HS-5 (cell line): ENCODE data around the gene F12.

Source experiments
- DNase-seq: peaks from one replicate; pipeline ENCODE4 v3.0.0-alpha.2; 2012; ENCODE audit warnings: low read depth

F12 gene

DNA sequence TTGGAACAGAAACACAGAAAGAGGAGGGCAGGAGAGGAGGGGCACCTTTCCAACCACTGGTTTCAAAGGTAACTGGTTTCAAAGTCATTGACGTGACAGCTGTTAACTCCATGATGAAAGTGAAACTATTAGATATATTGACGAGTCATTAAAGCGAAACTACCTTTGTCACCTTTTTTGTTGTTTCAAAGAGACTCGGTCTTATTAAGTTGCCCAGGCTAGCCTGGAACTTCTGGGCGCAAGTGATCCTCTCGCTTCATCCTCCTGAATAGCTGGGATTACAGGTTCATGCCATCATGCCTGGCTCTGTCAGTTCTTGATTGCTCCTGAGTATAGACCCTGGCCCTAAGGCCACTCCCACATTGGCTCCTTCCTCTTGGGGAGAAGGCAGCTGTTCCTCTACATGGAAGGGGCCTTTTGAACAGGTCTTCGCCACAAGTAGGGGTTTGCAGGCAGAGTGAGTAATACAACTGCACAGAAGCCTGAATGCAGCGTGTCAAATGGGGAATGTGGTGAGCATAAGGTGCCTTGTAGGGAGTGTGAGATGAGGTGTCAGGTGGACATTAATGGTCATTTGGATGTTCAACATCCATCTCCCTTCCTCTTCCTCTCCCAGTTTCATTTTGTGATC lies 3.4 kb upstream of the F12 start:
- DNase-seq: no peak

DNA sequence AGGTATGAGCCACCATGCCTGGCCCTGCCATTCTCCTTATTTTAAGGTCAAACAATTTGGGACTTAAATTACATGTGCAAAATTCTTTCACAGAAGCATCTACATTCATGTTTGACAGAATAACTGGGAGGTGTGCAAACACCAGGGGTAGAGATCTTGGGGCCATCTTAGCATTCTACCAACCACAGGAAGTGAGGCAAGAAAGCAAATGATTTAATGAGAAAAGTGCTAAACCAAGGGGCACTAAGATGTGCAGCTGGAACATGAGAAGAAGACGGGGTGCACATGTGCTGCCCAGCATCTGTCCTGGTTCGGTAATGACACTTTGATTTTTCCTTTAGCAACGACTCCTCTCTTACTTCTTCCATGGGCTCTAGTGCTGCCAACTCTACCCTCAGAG lies 1.2 kb upstream of the F12 start:
- no peak for DNase-seq

DNA sequence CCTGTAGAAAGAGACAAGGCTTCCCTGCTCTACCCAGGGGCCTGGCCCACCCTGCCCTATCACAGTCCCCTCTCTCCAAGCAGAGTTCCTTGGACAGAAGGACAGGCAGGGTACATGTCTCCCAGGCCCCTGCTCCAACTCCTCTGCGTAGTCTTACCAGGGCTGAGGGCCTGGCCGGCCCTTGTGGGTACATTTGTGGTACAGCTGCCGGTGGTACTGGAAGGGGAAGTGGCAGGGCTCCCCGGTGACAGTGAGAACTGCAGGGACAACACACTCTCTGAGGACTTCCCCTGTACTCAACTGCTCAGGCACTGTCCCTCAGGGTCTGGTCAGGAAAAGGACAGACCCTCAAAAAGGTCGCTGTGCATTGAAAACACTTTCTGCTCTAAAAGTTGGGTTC lies 3.6 kb downstream of the F12 start:
- DNase-seq: no peak

DNA sequence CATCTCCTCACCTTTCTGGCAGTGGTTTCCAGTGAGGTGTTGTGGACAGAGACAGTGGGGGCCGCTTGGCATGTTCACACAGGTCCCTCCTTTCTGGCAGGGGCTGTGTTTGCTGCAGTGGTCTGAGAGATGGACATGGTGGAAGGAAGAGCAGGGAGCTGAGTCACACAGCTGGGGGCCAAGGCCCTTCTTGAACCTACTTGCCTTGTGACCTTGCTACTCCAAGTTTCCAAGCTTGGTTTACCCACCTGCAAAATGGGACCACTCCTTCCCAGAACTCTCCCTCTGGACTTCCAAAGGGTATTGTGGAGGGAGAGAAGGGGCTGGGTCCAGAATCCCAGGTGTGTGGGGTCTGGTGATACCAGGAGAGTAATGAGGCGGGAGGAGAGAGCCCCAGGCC lies 4.1 kb downstream of the F12 start:
- no peak for DNase-seq

DNA sequence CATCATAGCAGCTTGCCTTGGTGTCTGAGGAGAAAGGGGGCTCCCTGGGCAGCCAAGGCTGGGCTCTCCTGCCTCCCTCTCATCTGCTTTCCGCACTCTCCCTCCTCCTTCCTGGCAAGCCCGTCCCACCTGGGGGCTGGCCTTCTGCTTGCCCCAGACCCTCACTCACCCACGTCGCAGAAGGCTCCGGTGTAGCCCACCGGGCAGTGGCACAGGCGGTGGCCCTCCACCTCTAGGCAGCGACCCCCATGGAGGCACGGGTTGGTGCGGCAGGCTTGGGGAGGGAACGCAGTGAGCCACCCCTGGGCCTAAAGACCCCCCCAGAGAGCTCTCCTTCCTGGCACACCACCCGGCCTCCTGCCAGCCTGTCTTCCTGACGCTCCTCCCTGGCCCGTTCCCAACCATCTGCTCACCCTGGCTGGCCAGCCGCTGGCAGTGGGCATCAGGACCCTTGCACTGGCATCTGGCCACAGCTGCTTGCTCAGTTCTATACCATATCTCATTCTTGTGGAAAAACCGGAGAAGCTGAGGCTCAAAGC lies 4.7 kb downstream of the F12 start:
- DNase-seq: no peak

DNA sequence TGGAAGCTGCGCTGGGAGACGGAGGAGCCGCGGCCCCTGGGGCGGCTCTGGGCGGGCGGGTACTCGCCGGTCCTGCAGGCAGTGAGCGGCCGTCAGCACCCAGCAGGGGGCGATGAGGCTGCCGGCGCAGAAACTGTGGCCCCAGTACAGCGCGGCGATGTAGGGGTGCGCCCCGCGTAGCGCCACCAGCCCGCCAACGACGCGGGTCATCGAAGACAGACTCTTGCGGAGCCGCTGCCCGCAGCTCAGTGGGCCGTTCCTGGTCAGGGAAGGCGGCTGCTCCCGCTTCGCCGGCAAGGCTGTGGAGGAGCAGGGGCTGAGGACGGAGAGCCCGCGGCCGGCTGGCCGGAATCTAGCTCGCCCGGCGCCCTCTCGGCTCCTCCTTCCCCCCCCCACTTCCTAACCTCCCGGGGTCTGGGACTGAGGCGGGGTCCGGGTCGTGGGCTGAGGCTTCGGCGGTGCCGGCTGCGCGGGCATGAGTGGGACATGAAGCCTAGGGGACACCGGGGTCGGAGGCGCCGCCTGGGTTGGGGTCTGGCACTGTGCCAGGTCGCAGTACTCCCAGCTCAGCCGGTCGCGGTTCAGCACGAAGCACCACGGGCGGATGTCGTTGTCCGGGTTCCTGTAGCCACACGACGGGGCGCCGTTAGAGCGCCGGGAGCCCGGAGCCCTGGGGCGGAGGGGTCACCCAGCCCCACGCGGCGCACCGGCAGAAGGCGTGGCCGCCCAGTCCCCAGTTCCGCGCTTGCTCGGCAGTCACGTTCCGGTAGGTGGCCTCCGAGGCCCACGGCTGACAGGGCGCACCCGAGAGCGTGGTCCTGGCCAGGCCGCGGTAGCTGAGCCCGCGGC lies 5.3 kb downstream of the F12 start:
- no peak for DNase-seq

DNA sequence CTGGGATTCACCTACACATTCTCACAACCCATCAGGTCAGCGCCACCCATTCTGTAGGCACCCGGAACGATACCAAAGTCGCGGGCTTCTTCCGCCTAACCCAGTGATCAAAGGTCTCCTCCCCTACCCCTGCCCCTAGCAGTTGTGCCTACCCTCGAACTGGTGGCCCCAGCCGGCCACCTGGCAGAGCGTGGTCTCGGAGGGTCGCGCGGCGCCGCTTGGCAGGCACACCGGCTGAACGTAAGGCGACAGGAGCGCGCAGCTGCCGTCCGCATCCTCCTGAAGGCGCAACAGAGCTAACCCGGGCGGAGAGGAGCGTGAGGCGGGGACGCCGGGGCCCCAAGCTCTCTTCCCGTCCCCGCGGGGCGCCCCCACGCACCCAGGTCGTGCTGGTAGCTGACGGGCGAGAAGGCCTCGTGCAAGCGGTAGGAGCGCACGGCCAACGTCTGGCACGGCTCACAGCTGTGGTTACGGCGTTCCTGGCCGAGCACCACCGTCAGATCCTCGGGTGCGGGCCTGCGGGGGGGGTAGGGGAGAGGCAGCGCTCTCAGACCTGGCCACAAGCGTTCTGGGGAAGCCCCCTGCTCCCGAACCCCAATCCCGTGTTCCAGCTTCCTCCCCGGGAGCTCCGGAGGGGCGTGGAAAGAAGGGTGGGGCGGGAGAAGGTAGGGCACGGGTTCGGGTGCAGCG lies 6.1 kb downstream of the F12 start:
- no peak for DNase-seq

DNA sequence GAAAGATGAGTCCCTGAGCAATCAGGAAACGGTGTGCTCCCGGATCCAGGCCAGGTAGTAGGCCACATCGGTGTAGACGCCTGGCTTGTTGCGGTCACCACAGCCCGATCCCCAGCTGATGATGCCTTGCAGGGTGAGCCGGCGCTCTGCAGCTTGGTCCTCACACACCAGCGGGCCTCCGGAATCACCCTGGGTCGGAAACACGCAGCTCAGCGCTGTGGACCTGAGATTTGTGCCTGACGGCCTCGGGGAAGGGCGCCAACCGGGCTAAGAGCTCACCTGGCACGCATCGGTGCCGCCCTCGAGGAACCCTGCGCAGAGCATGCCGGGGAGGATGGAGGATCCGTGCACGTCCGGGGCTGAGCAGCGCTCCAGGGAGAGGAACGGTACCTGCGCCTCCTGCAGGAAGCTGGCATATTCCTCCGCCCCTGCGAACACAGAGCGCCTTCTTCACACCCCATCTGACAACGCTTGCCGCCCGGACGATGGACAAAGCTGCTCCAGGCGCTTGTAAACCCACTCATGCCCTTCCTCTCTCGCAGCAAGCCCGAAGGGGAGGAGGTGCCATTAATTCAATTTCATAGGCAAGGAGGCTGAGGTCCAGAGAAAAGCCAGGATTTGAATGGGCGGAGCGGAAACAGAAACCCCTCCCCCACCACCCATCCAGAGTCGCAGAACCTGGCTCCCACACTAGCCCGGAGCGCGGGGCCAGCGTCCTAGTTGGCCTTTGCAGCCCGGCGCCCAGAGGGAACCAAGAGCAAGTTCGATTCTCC lies 6.9 kb downstream of the F12 start:
- no peak for DNase-seq

DNA sequence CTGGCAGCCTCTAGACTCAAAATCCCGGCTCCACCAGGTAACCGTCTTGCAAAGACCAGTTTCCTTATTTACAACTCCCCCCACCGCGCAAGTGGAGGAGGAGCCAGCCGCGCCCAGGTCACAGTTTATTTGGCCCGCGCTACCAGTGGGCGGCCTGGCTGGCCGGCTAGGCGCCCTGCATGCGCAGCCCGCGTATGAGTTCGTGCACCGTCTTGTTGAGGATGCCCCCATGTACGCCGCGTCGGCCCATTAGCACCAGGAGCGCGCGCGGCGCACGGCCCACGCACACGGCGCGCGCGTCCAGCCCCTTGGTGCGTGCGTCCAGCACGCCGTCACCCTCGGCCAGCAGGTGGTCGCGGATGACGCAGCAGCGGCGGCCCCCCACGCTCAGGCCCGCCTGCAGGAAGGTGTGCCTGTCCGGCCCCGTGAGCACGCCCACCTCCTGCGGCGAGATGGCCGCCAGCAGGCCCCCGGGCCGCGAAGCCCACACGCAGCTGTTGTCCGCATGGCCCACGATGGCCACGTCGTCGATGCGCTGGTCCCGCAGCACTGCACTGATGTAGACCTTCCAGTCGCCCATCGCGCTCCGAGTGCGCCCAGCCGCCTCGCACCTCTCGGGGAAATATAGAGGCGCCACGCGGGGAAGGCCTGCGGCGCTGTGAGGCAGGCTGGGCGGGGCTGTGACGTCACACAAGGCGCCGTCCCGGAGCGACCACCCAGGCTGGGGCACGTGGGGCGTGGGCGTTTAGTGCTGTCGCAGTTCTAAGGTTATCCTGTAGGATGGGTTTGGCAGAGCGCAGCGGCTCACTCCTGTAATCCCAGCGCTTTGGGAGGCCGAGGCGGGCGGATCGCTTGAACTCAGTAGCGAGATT lies 9.1 kb downstream of the F12 start, which contains the start of gene PFN3:
PFN3 (minus strand) TSS at position 665 of the 872 bp plus-strand sequence; CDS start at position 580, 85 bp downstream.
- no peak for DNase-seq

DNA sequence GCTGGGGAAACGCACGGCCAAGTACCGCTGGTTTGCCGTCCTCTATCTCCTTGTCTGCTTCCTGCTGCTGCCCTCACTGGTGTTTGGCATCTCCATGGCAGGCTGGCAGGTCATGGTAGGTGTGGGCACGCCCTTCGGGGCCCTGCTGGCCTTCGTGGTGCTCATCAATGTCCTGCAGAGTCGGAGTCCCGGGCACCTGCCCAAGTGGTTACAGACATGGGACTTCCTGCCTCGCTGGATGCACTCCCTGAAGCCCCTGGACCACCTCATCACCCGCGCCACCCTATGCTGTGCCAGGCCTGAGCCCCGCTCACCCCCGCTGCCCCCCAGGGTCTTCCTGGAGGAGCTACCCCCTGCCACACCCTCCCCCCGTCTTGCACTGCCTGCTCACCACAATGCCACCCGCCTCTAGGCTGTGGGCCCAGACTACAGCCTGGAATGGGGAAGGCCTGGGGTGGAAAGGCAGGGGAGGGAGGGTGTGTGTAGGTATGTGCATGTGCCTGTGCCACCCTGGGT lies 11.4 kb downstream of the F12 start:
- no peak for DNase-seq

DNA sequence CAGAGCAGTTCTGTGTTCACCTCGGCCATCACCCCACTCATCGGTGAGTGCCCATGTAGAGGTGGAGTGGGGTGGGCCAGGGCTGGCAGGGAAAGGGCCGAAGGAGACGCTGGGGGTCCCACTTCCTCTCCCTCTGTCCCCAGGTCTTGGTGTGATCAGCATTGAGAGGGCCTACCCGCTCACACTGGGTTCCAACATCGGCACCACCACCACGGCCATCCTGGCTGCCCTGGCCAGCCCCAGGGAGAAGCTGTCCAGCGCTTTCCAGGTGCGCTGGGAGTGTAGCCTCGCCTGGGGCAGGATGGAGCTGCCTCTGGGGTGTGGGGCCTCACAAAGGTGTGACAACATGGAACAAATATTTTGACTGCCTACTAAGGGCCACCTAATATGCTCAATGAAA lies 12.6 kb downstream of the F12 start:
- no peak for DNase-seq

DNA sequence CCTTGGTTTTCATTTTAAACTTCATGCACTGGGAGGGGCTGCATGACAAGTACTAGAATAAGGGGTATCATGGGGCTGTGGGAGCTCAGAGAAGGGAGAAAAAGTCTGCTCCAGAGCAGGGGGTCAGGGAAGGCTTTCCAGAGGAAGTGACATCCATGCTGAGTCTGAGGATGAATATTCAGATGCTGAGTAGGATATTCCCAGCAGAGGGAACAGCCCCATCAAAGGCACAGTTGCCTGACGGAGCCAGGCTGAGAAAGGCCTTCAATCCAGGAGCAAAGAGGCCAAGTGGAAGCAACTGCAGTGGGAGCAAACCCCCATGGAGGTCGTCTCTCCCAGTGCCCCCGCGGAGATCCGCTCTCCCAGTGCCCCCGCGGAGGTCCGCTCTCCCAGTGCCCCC lies 13.3 kb downstream of the F12 start:
- no peak for DNase-seq

DNA sequence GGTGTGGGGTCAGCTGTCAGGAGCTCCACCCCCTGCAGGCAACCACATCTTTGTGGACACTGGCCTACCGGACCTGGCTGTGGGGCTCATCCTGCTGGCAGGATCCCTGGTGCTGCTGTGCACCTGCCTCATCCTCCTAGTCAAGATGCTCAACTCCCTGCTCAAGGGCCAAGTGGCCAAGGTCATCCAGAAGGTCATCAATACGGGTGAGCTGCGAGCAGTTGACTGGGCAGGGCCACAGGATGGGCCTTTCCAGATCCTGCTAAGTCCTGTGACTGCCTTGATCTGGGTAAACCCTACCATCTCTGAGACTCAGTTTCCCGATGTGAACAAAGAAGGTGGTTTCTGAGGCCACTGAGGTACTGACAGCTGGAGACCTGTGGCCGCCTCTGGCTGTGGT lies 15.4 kb downstream of the F12 start:
- no peak for DNase-seq

DNA sequence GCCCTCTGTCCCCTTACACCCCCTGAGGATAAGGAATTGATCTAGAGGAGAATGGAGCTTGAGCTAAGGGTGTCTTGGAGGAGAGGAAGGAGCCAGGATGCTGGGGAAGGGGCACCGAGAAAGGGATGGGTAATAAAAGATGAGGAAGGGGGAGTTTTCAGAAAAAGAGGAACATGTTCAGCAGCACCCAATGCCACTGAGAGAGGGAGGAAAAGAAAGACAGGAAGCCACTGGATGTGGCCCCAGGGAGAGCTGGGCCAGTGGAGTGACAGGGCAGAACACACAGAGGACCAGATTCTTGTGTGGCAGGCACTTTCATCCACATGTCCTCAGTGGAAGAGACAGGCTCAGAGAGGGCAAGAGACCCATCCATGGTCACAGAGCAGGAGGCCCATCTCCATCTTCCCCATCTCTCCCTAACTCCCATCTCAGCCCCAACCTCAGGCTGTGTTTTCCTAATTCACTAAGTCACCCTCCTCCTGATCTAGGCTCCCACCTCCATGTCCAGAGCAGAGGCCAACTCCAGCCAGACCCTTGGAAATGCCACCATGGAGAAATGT lies 16.1 kb downstream of the F12 start:
- DNase-seq: no peak

DNA sequence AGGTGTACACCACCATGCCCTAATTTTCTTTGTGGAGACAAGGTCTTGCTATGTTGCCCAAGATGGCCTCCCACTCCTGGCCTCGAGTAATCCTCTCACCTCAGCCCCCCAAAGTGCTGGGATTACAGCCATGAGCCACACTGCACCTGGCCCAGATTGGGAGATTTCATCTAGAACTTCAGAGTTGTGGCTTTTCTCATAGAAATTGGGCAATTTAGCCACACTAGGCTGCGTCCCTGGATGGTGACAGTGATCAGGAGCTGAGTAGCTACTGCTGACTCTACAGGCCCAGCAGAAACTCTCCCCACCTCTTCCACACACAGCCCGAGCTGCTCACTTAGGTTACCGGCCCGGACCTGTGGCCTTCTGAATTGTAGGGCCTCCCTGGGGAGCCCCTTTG lies 16.6 kb downstream of the F12 start:
- DNase-seq: no peak

DNA sequence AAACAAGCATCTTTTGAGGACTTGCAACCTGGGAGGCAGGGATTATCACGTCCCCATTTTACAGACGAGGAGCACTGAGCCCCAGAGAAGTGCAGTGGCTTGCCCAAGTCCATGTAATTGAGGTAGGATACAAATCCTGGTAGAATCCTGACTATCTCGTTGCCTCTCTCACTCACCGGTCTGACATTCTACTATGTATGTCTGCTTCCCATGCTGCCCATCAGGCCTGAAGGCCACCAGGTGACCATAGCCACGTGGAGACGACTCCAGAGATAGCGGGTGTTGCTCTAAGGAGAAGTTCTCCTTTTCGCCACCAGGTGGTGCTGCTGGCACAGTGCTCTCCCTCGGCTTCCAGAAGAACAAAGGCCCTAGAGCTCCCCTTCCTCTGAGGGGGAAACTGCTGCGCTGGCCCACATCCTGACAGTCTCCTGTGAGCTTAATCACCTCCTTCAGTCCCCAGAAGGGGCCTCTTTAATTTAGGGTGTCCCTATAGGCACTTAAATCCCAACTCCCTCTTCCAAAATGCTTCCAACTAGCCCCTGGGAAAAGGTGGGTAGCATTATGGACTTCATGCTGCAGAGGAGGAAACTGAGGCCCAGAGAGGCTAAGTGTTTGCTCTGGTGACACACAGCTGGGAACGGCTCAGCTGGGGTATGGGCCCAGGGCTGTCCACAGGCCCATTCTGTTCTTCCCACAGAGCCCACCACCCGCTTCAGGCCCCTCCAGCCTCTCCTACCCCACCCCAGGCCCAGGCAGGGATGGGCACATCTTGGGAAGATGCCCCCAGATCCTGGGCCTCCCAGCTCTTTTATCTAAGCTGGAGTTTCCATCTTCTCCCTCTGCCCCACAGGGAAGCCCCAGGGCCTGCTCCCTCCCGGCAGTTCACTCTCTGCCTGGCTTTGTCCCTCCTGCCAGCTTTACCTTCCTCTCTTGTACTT lies 18.7 kb downstream of the F12 start:
- DNase-seq: peak; percentile 60

DNA sequence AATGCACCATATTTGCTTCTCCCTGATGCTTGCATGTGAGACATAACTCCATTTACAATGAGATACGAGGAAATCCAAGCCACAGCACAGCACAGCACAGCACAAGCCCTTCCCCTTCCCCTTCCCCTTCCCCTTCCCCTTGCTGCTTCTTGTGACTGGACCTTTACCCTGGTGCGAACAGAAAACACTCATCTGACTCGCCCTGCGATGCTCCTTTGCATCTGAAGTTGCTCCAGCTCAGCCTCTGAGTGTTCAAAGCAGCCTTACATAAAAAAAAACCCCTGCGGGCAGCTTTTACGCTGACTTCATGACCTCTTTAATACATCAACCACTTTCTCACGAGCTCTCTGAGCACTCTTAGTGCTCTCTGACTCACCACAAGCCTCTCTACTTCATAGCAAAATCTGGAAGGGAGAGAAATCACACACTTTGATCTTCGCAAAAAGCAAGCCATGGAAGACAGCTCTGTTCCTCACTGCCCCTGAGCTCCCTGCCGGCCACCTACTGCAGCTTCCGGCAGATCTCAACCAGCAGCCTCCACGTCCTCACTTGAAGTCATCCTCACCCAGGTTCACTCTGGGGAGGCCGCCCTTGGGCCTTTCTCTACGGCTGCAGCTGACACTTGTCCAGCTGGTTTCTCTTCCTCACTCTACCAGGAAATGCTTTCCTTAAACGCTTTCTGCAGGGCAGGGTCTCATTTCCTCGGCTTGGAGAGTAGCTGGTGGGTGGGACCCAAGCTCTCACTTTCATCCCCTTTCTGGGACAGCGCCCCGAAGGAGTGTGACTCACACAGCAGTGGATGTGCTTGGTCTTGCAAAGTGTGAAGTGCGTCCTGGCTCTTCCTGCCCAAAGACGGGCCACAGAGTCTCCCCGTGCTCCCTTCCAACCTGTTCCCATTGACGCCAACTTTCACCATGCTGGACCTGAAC lies 19.9 kb downstream of the F12 start:
- peak; percentile 83 for DNase-seq

DNA sequence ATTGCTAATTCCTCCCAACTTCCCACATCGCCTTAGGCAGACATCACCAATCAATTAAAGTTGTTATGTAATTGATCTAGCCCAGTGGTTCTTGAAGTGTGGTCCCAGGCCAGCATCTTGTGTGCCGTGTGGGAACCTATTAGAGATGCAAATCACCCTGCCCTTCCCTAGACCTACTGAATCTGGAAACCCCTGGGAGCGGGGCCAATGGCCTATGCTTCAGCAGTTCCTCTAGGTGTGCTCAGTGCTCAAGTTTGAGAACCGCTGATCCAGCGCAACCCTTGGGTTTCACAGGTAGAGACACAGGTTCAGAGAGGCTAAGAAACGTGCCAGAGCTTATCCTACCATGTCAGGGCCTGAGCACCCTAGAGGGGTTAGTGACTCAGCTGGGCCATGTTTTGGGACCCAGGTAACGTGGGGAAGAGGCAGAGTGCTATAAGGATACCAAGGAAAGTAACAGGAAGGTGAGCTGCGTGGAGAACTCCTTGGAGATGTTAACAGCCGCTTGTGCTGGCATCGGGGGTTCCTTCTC lies 20.8 kb downstream of the F12 start:
- no peak for DNase-seq
